BLaER1 treated with 17β-estradiol and CSF1 and Interleukin-3, amounts not matched to agents 10 nM and 100 nM (cell line): ENCODE data around the gene MOGAT2.
"Not testable (repeated sequence)": the region's sequence is repeated elsewhere in the genome, so short reads cannot be mapped to it uniquely, and the experiment has no call there.

Experiments used
- H3K27ac ChIP-seq, 11 experiments: shearing (Covaris generic); formaldehyde crosslinking; 2 replicates each; pipeline ENCODE4 v1.8.1; 2022
- H3K27me3 ChIP-seq, 11 experiments: shearing (Covaris generic); formaldehyde crosslinking; 2 replicates each; pipeline ENCODE4 v1.8.1; 2022
- H3K36me3 ChIP-seq, 11 experiments: shearing (Covaris generic); formaldehyde crosslinking; 2 replicates each; pipeline ENCODE4 v1.8.1; 2022
- H3K4me1 ChIP-seq, 10 experiments: shearing (Covaris generic); formaldehyde crosslinking; 2 replicates each; pipeline ENCODE4 v1.8.1; 2022
- H3K4me2 ChIP-seq, 11 experiments: shearing (Covaris generic); formaldehyde crosslinking; 2 replicates each; pipeline ENCODE4 v1.8.1; 2022
- H3K4me3 ChIP-seq, 10 experiments: shearing (Covaris generic); formaldehyde crosslinking; 2 replicates each; pipeline ENCODE4 v1.8.1; 2022
- H3K9ac ChIP-seq, 11 experiments: shearing (Covaris generic); formaldehyde crosslinking; 2 replicates each; pipeline ENCODE4 v1.8.1; 2022
- H3K9me3 ChIP-seq, 11 experiments: shearing (Covaris generic); formaldehyde crosslinking; replicated peaks in 1 of 11; 2 replicates each; pipeline ENCODE4 v1.8.1; 2022
- H4K20me1 ChIP-seq, 11 experiments: shearing (Covaris generic); formaldehyde crosslinking; 2 replicates each; pipeline ENCODE4 v1.8.1; 2022
- Cebpa-rat ChIP-seq, 11 experiments: shearing (Covaris generic); IDR thresholded peaks; 2 replicates each; pipeline ENCODE4 v1.8.1; 2022

Gene MOGAT2

GRCh38 chr11:75717608-75718418, at the start of gene MOGAT2:
TSS of gene MOGAT2 (plus strand) at chr11:75717838. CDS start at chr11:75717889, 51 bp downstream.
- Histone ChIP-seq H3K36me3 (no peaks in the 10 kb centered on the region), H4K20me1 (no peaks in the 10 kb centered on the region), H3K4me2 (no peak within 1 kb of the TSS), H3K9me3 (no peaks in the 10 kb centered on the region), H3K9ac (no peak within 1 kb of the TSS), H3K27me3 (no peaks in the 10 kb centered on the region), H3K4me1 (0 out of 20 replicates have a peak, but pooled peaks cover 0 to 7% (median 0%) of the 10 kb centered on the region in 10 experiments), H3K27ac (no peak within 1 kb of the TSS), H3K4me3 (no peak within 1 kb of the TSS)
- TF ChIP-seq Cebpa-rat (IDR thresholded peaks at IDR 0.05), result no peak

DNA sequence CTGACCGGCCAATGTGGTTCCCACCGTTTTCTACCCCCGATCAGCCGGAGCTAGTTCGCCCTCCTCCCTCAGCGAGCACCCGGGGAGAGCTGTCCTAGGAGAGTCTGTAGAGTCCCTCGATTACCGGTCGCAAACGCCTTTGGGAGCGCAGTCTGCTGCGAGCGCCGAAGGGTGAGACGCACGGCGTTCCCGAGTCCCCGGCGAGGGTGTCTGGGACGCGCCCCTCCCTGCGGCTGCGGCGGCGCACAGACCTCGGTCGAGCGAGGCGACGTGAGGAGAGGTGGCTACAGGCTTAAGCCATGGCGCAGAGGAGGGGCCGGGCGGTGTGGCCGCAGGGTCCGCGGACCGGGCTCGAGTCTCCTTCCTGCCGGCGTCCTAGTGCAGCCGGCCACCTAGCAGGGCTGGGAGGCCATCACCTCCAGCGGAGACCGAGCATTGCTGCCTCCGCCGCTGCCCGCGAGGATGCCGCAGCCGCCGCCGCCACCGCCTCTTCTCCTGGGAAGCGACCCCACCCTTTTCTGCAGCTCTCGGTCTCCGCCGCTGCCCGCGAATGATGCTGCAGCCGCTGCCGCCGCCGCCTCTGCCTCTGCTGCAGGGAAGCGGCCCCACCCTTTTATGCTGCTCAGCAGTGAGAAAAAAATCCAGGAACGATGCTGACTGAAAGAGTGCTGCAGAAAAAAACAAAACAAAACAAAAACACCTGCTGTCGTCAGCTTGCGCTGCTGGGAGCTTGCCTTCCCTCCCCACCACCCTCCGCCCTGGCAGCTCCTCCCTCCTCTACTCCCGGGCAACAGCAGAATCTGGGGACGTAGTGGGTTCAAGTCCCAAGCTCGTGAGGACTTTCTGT, 49.0 kb upstream of the MOGAT2 start, which contains the start of gene MAP6:
TSS of gene MAP6 (minus strand) at position 588 of the 847 bp plus-strand sequence. CDS start 669 bp downstream, outside the sequence.
- Histone ChIP-seq H3K9me3 (peaks cover 1 to 8% (median 6%) of the 10 kb centered on the region in 11 experiments; a peak in 20 of 22 replicates), H3K4me2 (peak within 1 kb of the TSS; percentile 88 to 99 (median 96)), H3K27me3 (peaks cover 65 to 85% (median 75%) of the 10 kb centered on the region in 11 experiments), H3K27ac (no peak within 1 kb of the TSS), H3K36me3 (no peaks in the 10 kb centered on the region; a peak in 1 of 22 replicates), H3K4me3 (peak within 1 kb of the TSS; percentile 52 to 72 (median 62)), H3K4me1 (peaks cover 15 to 28% (median 21%) of the 10 kb centered on the region in 10 experiments), H4K20me1 (peaks cover 0 to 23% (median 19%) of the 10 kb centered on the region in 11 experiments; a peak in 16 of 22 replicates), H3K9ac (peak within 1 kb of the TSS in 10 of 11 experiments; percentile 2 to 56 (median 46); a peak in 15 of 22 replicates)
- no peak for TF ChIP-seq Cebpa-rat (IDR thresholded peaks at IDR 0.05)

GRCh38 chr11:75673977-75674582, 43.6 kb upstream of the MOGAT2 start:
- peaks cover 0 to 10% (median under 1%) of the 10 kb centered on the region in 10 experiments; a peak in 9 of 20 replicates for H3K4me1 ChIP-seq
- H3K27ac ChIP-seq, result no peak overlapping the region
- H3K4me3 ChIP-seq, result no peak overlapping the region
- no peaks in the 10 kb centered on the region; a peak in 1 of 22 replicates for H3K36me3 ChIP-seq
- H4K20me1 ChIP-seq, result no peaks in the 10 kb centered on the region; a peak in 2 of 22 replicates
- peaks cover 22 to 32% (median 28%) of the 10 kb centered on the region in 11 experiments for H3K27me3 ChIP-seq
- no peak for TF ChIP-seq Cebpa-rat (IDR thresholded peaks at IDR 0.05)
- H3K4me2 ChIP-seq, result peak overlapping the region in 2 of 11 experiments; percentile 11 to 12; a peak in 2 of 22 replicates
- H3K9ac ChIP-seq, result no peak overlapping the region
- peaks cover 9 to 15% (median 14%) of the 10 kb centered on the region in 11 experiments for H3K9me3 ChIP-seq

- H3K27ac ChIP-seq, result no peak overlapping the region
- no peak overlapping the region for H3K9ac ChIP-seq
- TF ChIP-seq Cebpa-rat (IDR thresholded peaks at IDR 0.05), result no peak
- H3K27me3 ChIP-seq, result no peaks in the 10 kb centered on the region; a peak in 1 of 22 replicates
- H3K9me3 ChIP-seq, result peaks cover 9 to 17% (median 14%) of the 10 kb centered on the region in 11 experiments
- H3K36me3 ChIP-seq, result no peaks in the 10 kb centered on the region; a peak in 1 of 22 replicates
- peaks cover 0 to 7% (median 0%) of the 10 kb centered on the region in 10 experiments; a peak in 6 of 20 replicates for H3K4me1 ChIP-seq
- no peak overlapping the region for H3K4me2 ChIP-seq
- no peaks in the 10 kb centered on the region; a peak in 1 of 22 replicates for H4K20me1 ChIP-seq
- no peak overlapping the region for H3K4me3 ChIP-seq
Observed at GRCh38 chr11:75677275-75677674, 40.4 kb upstream of the MOGAT2 start.

DNA sequence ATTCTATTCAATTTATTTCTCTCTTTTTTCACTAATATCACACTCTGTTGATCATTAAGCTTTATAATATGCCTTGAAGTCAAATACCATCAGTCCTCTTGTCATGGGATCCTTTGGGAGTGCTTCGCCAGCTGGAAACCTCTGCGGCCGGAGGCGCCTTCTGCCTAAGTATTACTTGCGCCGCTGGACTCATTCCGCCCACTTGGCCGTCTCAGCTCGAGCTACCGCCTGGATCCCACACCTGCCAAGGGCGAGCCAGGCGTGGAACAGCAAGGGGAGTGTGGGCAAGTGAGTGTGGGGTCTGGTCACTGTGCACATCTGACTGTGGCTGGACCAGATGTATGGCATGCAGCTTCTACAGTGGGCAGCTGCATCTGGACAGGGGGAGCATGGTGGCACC, 39.7 kb upstream of the MOGAT2 start:
- no peak for TF ChIP-seq Cebpa-rat (IDR thresholded peaks at IDR 0.05)
- Histone ChIP-seq H3K4me2 (no peak overlapping the region), H3K36me3 (no peaks in the 10 kb centered on the region; a peak in 1 of 22 replicates), H3K4me1 (peaks cover 0 to 7% (median 0%) of the 10 kb centered on the region in 10 experiments; a peak in 6 of 20 replicates), H3K9me3 (peaks cover 10 to 24% (median 14%) of the 10 kb centered on the region in 11 experiments), H3K27ac (no peak overlapping the region), H3K27me3 (no peaks in the 10 kb centered on the region), H3K4me3 (no peak overlapping the region), H4K20me1 (no peaks in the 10 kb centered on the region; a peak in 1 of 22 replicates), H3K9ac (no peak overlapping the region)

DNA sequence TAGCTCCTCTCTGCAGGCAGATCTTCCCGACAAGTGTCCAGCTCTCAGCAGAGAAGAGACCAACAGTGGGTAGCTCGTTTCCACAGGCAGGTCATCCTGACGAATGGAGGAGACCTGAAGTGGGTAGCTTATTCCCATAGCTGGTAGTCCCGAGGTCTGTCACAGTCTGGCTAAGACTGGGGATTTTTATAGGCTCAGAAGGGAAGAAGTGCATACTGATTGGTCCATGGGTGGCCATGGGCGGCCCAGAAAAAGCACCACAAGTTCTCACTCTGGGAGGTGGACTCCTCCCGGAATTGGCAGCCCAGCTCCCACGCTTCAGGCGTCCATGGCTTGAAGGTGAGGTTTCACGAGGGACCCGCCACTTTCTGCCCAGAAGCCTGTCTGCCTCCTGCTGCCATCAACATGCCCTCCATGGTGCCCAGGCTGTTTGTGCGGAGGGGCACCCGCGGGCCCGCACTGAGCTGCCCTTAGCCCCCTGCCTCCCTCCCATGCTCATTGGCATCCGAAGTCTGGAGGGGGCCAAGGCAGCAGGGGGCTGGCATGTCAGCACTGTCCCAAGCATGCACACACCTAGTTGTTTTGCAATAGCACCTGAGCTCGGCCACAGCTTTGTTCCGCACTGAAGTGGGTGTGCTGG, 38.9 kb upstream of the MOGAT2 start:
- no peaks in the 10 kb centered on the region; a peak in 1 of 22 replicates for H3K36me3 ChIP-seq
- no peak overlapping the region for H3K4me3 ChIP-seq
- no peaks in the 10 kb centered on the region for H3K27me3 ChIP-seq
- H3K4me2 ChIP-seq, result no peak overlapping the region
- H3K4me1 ChIP-seq, result peaks cover 0 to 3% (median 0%) of the 10 kb centered on the region in 10 experiments; a peak in 7 of 20 replicates
- peaks cover 7 to 22% (median 13%) of the 10 kb centered on the region in 11 experiments for H3K9me3 ChIP-seq
- TF ChIP-seq Cebpa-rat (IDR thresholded peaks at IDR 0.05), result no peak
- H4K20me1 ChIP-seq, result no peaks in the 10 kb centered on the region; a peak in 1 of 22 replicates
- H3K27ac ChIP-seq, result no peak overlapping the region
- H3K9ac ChIP-seq, result no peak overlapping the region

DNA sequence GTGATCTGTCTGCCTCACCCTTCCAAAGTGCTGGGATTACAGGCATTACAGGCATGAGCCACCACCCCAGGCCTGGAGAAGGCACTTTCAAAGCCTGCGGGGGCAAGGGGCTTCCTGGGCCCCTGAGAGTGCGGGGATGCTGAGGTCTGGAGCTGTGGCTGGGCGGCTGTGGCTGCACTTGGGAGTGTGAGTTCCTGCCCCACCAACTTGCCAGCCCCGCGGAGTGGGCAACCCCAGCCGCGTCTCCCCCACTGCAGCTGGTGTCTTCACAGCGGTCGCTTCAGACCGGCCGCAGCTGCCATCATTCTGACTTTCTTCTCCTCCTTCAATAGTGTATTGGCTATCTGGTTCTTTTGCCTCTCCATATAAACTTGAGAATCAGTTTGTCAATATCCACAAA, 38.1 kb upstream of the MOGAT2 start:
- H4K20me1 ChIP-seq, result no peaks in the 10 kb centered on the region; a peak in 1 of 22 replicates
- no peak overlapping the region for H3K27ac ChIP-seq
- H3K36me3 ChIP-seq, result no peaks in the 10 kb centered on the region
- H3K9me3 ChIP-seq, result peaks cover under 1 to 19% (median 8%) of the 10 kb centered on the region in 11 experiments; a peak in 14 of 22 replicates
- peaks cover 0 to 7% (median 0%) of the 10 kb centered on the region in 10 experiments; a peak in 2 of 20 replicates for H3K4me1 ChIP-seq
- no peak overlapping the region for H3K9ac ChIP-seq
- H3K27me3 ChIP-seq, result no peaks in the 10 kb centered on the region
- no peak for TF ChIP-seq Cebpa-rat (IDR thresholded peaks at IDR 0.05)
- no peak overlapping the region for H3K4me2 ChIP-seq
- no peak overlapping the region for H3K4me3 ChIP-seq

- H3K9ac ChIP-seq, H3K36me3 ChIP-seq, H3K4me1 ChIP-seq, H3K27me3 ChIP-seq, H4K20me1 ChIP-seq, H3K4me3 ChIP-seq, H3K27ac ChIP-seq: not testable (repeated sequence)
- Histone ChIP-seq H3K4me2 (peak overlapping the region in 2 of 11 experiments; percentile 11 to 14; a peak in 1 of 22 replicates), H3K9me3 (peaks cover 28 to 42% (median 36%) of the 10 kb centered on the region in 11 experiments)
Observed at GRCh38 chr11:75683856-75684255, 33.8 kb upstream of the MOGAT2 start.
